Natural killer cell (primary cell): ENCODE data around the gene RERE. TPM values are rescaled to one million over a fixed set of nuclear protein-coding genes. Genes with fewer than 3 reads are reported as not detected.

Experiments used
- ATAC-seq, 3 donors: fragments of 150-1000 bp in 2 of 3; fragments of 200-7000 bp in 1 of 3; cut with Tn5 transposase; 1 replicate in 1 of 3; 2 replicates in 2 of 3; pipeline ENCODE4 v1.10.0; 2021; ENCODE audit warnings: mild to moderate bottlenecking in 2 of 3, moderate library complexity in 2 of 3
- DNase-seq, 2 donors: peaks; one replicate each; pipeline versions ENCODE4 v3.0.0 to v3.0.0-alpha.2; 2013 to 2021; ENCODE audit warnings: mixed read lengths in 1 of 2
- H3K27ac ChIP-seq: one replicate; pipeline ENCODE4 v1.5.1; 2013; ENCODE audit warnings: mild to moderate bottlenecking, low read length
- H3K27me3 ChIP-seq: one replicate; pipeline ENCODE4 v1.6.1; 2013; ENCODE audit warnings: low read length; ENCODE audit not compliant: control insufficient read depth, insufficient read depth
- H3K36me3 ChIP-seq: one replicate; pipeline ENCODE4 v1.6.1; 2013; ENCODE audit warnings: low read length; ENCODE audit not compliant: control insufficient read depth, insufficient read depth
- H3K4me1 ChIP-seq: one replicate; pipeline ENCODE4 v1.6.1; 2013; ENCODE audit warnings: low read length; ENCODE audit not compliant: control insufficient read depth, insufficient read depth
- H3K4me3 ChIP-seq: one replicate; pipeline ENCODE4 v1.5.1; 2013; ENCODE audit warnings: low read length
- H3K9me3 ChIP-seq: one replicate; pipeline ENCODE4 v1.6.1; 2013; ENCODE audit warnings: low read length; ENCODE audit not compliant: control insufficient read depth, insufficient read depth
- H3K27ac Mint-ChIP-seq, 2 donors: one replicate each; pipeline ENCODE4 v1.8.0; 2022; ENCODE audit warnings: mild to moderate bottlenecking in 2 of 2, mixed read lengths in 2 of 2, moderate library complexity in 1 of 2
- H3K27me3 Mint-ChIP-seq, 2 donors: one replicate each; pipeline ENCODE4 v1.8.0; 2022; ENCODE audit warnings: low read depth in 2 of 2, mixed read lengths in 2 of 2
- H3K36me3 Mint-ChIP-seq: one replicate; pipeline ENCODE4 v1.8.0; 2022; ENCODE audit warnings: mixed read lengths
- H3K4me1 Mint-ChIP-seq, 2 donors: one replicate each; pipeline ENCODE4 v1.8.0; 2022; ENCODE audit warnings: mixed read lengths in 2 of 2
- H3K4me3 Mint-ChIP-seq: one replicate; pipeline ENCODE4 v1.8.0; 2022; ENCODE audit warnings: mild to moderate bottlenecking, moderate library complexity, mixed read lengths
- H3K9me3 Mint-ChIP-seq, 2 donors: one replicate each; pipeline ENCODE4 v1.8.0; 2022; ENCODE audit warnings: mixed read lengths in 2 of 2
- WGBS: methylation state at CpG from one replicate; pipeline ENCODE4 v1.1.7; 2013; ENCODE audit warnings: missing lambda C conversion rate; ENCODE audit not compliant: insufficient coverage; 5-methylcytosine and 5-hydroxymethylcytosine counted together
- intact Hi-C: fragments of 100-400 bp; cut with micrococcal nuclease; formaldehyde crosslinking; loops from one replicate; pipeline ENCODE4 v1.14.2; 2022
- total RNA-seq, 4 donors: library from RNA; stranded (reverse); fragments of 120-200 nt in 1 of 4; gene quantifications; one replicate each; pipeline versions ENCODE4 v1.2.3 to v1.2.4, GENCODE V29; 2013 to 2022
- TF ChIP-seq, protein P1 (sequence below): fragments of 200-600 bp; IDR thresholded peaks from one replicate; pipeline ENCODE4 v1.8.0; 2022; ENCODE audit warnings: antibody characterized with exemption

RERE gene
- total RNA-seq, 3 donors from 2014 or later (not counting 1 experiment from before 2014, with no cell fraction given) = 67.7 to 76.0 (median 73.0) TPM

DNA sequence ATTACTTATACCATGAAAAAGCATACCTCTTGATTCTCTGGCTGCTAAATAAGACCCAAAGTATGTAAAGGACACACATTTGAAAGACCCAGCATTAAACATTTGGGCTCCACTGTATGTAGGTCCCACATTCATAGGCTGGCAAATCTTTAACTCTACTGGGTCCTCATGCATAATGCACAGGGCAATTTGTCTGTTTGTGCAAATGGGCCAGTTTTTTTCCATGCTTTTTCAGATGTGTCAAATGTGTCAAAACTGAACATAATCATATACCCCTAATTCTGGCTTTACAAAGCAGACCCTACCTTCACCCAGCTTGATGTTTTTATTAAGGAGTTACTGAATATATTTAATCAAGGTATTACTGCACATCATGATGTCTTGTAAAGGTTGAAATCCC, 63.7 kb downstream of the RERE start:
- TF ChIP-seq, protein P1, sequence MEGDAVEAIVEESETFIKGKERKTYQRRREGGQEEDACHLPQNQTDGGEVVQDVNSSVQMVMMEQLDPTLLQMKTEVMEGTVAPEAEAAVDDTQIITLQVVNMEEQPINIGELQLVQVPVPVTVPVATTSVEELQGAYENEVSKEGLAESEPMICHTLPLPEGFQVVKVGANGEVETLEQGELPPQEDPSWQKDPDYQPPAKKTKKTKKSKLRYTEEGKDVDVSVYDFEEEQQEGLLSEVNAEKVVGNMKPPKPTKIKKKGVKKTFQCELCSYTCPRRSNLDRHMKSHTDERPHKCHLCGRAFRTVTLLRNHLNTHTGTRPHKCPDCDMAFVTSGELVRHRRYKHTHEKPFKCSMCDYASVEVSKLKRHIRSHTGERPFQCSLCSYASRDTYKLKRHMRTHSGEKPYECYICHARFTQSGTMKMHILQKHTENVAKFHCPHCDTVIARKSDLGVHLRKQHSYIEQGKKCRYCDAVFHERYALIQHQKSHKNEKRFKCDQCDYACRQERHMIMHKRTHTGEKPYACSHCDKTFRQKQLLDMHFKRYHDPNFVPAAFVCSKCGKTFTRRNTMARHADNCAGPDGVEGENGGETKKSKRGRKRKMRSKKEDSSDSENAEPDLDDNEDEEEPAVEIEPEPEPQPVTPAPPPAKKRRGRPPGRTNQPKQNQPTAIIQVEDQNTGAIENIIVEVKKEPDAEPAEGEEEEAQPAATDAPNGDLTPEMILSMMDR = no peak
- intact Hi-C loops = no loop called here
- Histone ChIP-seq H3K9me3 (no peaks in the 10 kb centered on the region), H3K27me3 (no peaks in the 10 kb centered on the region), H3K36me3 (no peaks in the 10 kb centered on the region), H3K27ac (no peak overlapping the region), H3K4me1 (no peaks in the 10 kb centered on the region), H3K4me3 (no peak overlapping the region)
- Mint-ChIP-seq H3K27me3 (no peaks in the 10 kb centered on the region), H3K4me1 (peaks cover 5% of the 10 kb centered on the region in 2 donors), H3K27ac (no peak overlapping the region), H3K36me3 (no peaks in the 10 kb centered on the region), H3K9me3 (no peaks in the 10 kb centered on the region), H3K4me3 (no peak overlapping the region)
- ATAC-seq (no peak), DNase-seq (no peak)

DNA sequence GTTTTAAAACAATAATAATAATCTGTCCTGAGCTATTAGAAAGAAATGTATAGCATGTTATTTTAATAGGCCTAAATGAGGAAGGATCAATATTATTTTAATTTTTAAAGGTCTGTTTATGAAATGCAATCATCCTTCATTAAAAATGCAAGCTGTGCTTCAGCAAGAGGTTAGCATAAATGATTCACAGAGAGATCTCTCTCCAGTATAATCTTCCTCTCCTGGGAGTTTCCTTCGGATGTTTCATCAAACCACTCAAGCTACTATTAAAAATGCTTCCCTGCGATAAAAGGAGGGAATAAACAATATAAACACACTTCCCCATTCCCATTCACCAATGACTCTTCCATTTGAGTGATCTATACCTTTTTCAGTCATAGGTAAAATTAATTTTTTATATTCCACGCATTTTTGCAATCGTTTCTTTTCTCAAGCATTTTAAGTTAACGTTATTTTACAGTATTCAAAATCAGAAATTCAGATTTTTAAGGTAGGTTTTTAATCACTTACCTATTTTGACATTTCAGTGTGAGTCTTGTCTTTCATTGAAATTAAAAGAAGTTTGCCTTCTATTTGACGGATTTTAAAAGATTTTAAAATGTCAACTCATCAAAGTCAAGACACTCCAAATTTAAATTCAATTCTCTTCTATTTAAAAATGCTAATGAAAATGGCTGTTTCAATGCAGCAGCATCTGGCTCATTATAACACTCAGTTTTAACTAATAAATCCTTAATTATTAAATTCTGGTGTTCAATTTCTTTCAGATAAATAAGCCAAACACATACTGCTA, 64.3 kb downstream of the RERE start:
- H3K36me3 ChIP-seq = no peaks in the 10 kb centered on the region
- H3K27ac ChIP-seq = no peak overlapping the region
- no peaks in the 10 kb centered on the region for H3K4me1 ChIP-seq
- WGBS = 97% methylated on average over 3 of the region's 6 CpGs
- no peak overlapping the region for H3K4me3 ChIP-seq
- intact Hi-C loops = no loop called here
- no peaks in the 10 kb centered on the region for H3K27me3 ChIP-seq
- TF ChIP-seq, protein P1 = no peak
- Mint-ChIP-seq H3K4me3 (no peak overlapping the region), H3K27me3 (no peaks in the 10 kb centered on the region), H3K36me3 (no peaks in the 10 kb centered on the region), H3K4me1 (peaks cover 5% of the 10 kb centered on the region in 2 donors), H3K9me3 (no peaks in the 10 kb centered on the region), H3K27ac (no peak overlapping the region)
- DNase-seq (no peak), ATAC-seq (no peak)
- H3K9me3 ChIP-seq = no peaks in the 10 kb centered on the region

DNA sequence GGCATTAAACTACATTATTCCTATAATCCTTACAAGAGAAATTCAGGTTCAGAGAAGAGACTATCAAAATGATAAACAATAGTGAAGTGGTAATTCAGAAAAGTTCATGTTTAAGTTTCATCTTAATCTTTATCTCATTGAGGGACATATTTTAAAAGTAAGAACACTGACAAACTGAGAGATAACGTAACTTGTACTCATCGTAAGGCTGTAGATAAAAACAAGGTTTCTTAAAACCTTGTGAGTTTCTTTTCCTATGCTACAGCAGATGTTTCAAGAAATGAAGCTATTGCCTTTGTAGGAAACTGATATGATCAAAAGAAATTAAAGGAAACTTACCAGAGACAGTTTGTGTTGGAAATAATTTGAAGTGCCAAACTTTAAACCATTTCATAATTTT, 65.0 kb downstream of the RERE start:
- Mint-ChIP-seq H3K4me1 (peaks cover 5% of the 10 kb centered on the region in 2 donors), H3K27me3 (no peaks in the 10 kb centered on the region), H3K27ac (no peak overlapping the region), H3K4me3 (no peak overlapping the region), H3K9me3 (no peaks in the 10 kb centered on the region), H3K36me3 (no peaks in the 10 kb centered on the region)
- no peak for ATAC-seq
- TF ChIP-seq, protein P1 = no peak
- Histone ChIP-seq H3K27me3 (no peaks in the 10 kb centered on the region), H3K4me1 (no peaks in the 10 kb centered on the region), H3K36me3 (no peaks in the 10 kb centered on the region), H3K27ac (no peak overlapping the region), H3K4me3 (no peak overlapping the region), H3K9me3 (no peaks in the 10 kb centered on the region)
- 89% methylated on average over 2 of the region's 2 CpGs for WGBS
- DNase-seq = no peak
- intact Hi-C loops = no loop called here

DNA sequence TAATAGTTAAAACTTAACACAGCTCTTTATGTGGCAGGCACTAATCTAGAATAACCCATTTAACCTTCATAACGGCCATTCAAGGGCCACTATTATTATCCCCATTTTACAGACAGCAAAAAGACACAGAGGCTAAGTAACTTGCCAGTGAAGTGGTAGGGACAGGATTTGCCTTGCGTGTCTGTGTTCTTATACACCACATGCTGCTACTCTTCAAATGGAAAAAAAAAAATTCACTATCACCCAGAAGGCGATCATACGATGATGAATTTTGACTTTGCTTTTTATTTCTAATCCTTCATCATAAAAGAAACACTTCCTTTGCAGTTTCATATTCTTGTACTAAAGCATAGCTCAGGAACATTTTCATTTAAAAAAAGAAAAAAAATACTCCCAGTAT, 65.5 kb downstream of the RERE start:
- TF ChIP-seq, protein P1 = no peak
- Mint-ChIP-seq H3K27ac (no peak overlapping the region), H3K4me1 (peaks cover 5% of the 10 kb centered on the region in 2 donors), H3K9me3 (no peaks in the 10 kb centered on the region), H3K4me3 (no peak overlapping the region), H3K27me3 (no peaks in the 10 kb centered on the region), H3K36me3 (no peaks in the 10 kb centered on the region)
- no peak for DNase-seq
- WGBS = 88% methylated on average over 4 of the region's 4 CpGs
- no peaks in the 10 kb centered on the region for H3K27me3 ChIP-seq
- no peak overlapping the region for H3K27ac ChIP-seq
- H3K4me1 ChIP-seq = no peaks in the 10 kb centered on the region
- H3K36me3 ChIP-seq = no peaks in the 10 kb centered on the region
- H3K4me3 ChIP-seq = no peak overlapping the region
- no peaks in the 10 kb centered on the region for H3K9me3 ChIP-seq
- intact Hi-C loops = no loop called here
- no peak for ATAC-seq
